Peyer's patch (tissue), 4 donors: Measurements from ENCODE around the gene DCBLD2.

Source experiments
- CTCF ChIP-seq, 6 experiments: fragments of 450-650 bp in 4 of 6; fragments of 200-600 bp in 2 of 6; sonication (generic) in 1 of 6; IDR thresholded peaks; one replicate each; pipeline ENCODE4 v1.5.1; 2017 to 2019; ENCODE audit warnings: antibody characterized with exemption in 6 of 6, mild to moderate bottlenecking in 3 of 6, moderate library complexity in 1 of 6
- POLR2A ChIP-seq, 2 donors: fragments of 450-650 bp; IDR thresholded peaks; one replicate each; pipeline ENCODE4 v1.5.1; 2017; ENCODE audit warnings: antibody characterized with exemption in 2 of 2, mild to moderate bottlenecking in 2 of 2, moderate library complexity in 2 of 2

GRCh38 chr3:98824256-98824655 is 77.2 kb downstream of the DCBLD2 start:
- TF ChIP-seq CTCF (IDR thresholded peaks at IDR 0.05), result no peak
- TF ChIP-seq POLR2A (IDR thresholded peaks at IDR 0.05), result no peak
